Rectal smooth muscle tissue (tissue), 1 donor: ENCODE results near the gene PCDHGB1.
"Not testable (repeated sequence)": the region's sequence is repeated elsewhere in the genome, so short reads cannot be mapped to it uniquely, and the experiment has no call there.

Experiments
- H3K27ac ChIP-seq: one replicate; pipeline ENCODE4 v1.7.0; 2013; ENCODE audit warnings: low read depth, low read length, inconsistent platforms
- H3K27me3 ChIP-seq: one replicate; pipeline ENCODE4 v1.7.0; 2013; ENCODE audit warnings: low read length; ENCODE audit not compliant: control insufficient read depth, insufficient read depth
- H3K36me3 ChIP-seq: one replicate; pipeline ENCODE4 v1.7.0; 2013; ENCODE audit warnings: low read length; ENCODE audit not compliant: control insufficient read depth, insufficient read depth
- H3K4me1 ChIP-seq: one replicate; pipeline ENCODE4 v1.7.0; 2013; ENCODE audit warnings: low read length; ENCODE audit not compliant: control insufficient read depth, insufficient read depth
- H3K4me3 ChIP-seq: one replicate; pipeline ENCODE4 v1.7.0; 2013; ENCODE audit warnings: low read length
- H3K9ac ChIP-seq: one replicate; pipeline ENCODE4 v1.7.0; 2013; ENCODE audit warnings: low read length

The PCDHGB1 gene

DNA sequence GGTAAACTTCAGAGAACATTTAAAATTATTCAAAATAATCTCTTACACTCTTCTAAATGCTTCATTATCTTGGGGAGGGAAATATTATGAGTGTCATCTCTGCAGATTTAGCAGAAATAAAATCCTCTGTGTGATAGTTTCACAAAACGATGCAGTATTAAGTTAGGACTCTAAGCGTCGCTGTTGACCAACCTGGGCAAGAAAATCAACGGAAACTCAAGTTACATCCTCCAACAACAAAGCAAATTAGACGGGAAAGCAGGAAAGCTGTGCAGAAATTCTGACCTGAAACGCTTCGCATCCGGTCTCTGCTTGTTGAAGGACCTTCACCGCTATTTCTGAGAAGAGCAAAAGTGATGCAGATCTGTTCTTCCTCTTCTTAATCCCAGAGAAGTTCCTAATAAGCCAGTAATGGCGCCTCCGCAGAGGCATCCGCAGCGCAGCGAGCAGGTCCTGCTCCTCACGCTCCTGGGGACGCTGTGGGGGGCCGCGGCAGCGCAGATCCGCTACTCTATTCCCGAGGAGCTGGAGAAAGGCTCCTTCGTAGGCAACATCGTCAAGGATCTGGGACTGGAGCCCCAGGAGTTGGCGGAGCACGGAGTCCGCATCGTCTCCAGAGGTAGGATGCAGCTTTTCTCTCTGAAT is 23.9 kb downstream of the PCDHGB1 start, which contains the start of gene PCDHGA6:
Gene PCDHGA6 (plus strand): TSS at position 219 of the 645 bp plus-strand sequence. CDS start 193 bp downstream, at position 412.
- Histone ChIP-seq H3K27ac (no peak within 1 kb of the TSS), H3K9ac (no peak within 1 kb of the TSS), H3K4me1 (no peaks in the 10 kb centered on the region), H3K27me3 (no peaks in the 10 kb centered on the region), H3K36me3 (peaks cover 3% of the 10 kb centered on the region), H3K4me3 (peak within 1 kb of the TSS; percentile 45)

DNA sequence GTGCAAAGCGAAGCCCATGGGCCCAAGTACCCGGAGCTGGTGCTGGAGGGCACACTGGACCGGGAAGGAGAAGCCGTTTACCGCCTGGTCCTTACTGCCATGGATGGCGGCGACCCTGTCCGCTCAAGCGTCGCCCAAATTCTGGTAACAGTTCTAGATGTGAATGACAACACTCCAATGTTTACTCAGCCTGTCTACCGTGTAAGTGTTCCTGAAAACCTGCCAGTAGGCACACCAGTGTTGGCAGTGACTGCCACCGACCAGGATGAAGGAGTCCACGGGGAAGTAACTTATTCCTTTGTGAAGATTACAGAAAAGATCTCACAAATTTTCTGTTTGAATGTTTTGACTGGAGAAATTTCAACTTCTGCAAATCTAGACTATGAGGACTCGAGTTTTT is 24.7 kb downstream of the PCDHGB1 start:
- H3K36me3 ChIP-seq, result peaks cover 3% of the 10 kb centered on the region
- no peak overlapping the region for H3K27ac ChIP-seq
- H3K27me3 ChIP-seq, result no peaks in the 10 kb centered on the region
- no peak overlapping the region for H3K9ac ChIP-seq
- no peaks in the 10 kb centered on the region for H3K4me1 ChIP-seq
- peak overlapping the region; percentile 45 for H3K4me3 ChIP-seq

- H3K4me1 ChIP-seq, H3K4me3 ChIP-seq, H3K27me3 ChIP-seq, H3K36me3 ChIP-seq, H3K27ac ChIP-seq, H3K9ac ChIP-seq: not testable (repeated sequence)
These were observed 25.7 kb downstream of the PCDHGB1 start for GRCh38 chr5:141375444-141376155.

- H3K4me3 ChIP-seq, result peak within 1 kb of the TSS; percentile 23
- no peaks in the 10 kb centered on the region for H3K27me3 ChIP-seq
- no peaks in the 10 kb centered on the region for H3K36me3 ChIP-seq
- H3K9ac ChIP-seq, result no peak within 1 kb of the TSS
- H3K27ac ChIP-seq, result no peak within 1 kb of the TSS
- no peaks in the 10 kb centered on the region for H3K4me1 ChIP-seq
These were observed 32.8 kb downstream of the PCDHGB1 start, which contains the start of gene PCDHGA7 for GRCh38 chr5:141382469-141383294. PCDHGA7 (plus strand) TSS chr5:141382742; CDS start chr5:141382900, 158 bp downstream.

- H3K36me3 ChIP-seq, result no peaks in the 10 kb centered on the region
- H3K27ac ChIP-seq, result no peak overlapping the region
- no peaks in the 10 kb centered on the region for H3K27me3 ChIP-seq
- H3K4me3 ChIP-seq, result peak overlapping the region; percentile 23
- no peak overlapping the region for H3K9ac ChIP-seq
- no peaks in the 10 kb centered on the region for H3K4me1 ChIP-seq
These were observed 33.4 kb downstream of the PCDHGB1 start for GRCh38 chr5:141383345-141383744.

- H3K27me3 ChIP-seq, result no peaks in the 10 kb centered on the region
- H3K36me3 ChIP-seq, result no peaks in the 10 kb centered on the region
- peak overlapping the region; percentile 15 for H3K4me3 ChIP-seq
- no peak overlapping the region for H3K27ac ChIP-seq
- H3K4me1 ChIP-seq, result no peaks in the 10 kb centered on the region
- no peak overlapping the region for H3K9ac ChIP-seq
These were observed 34.8 kb downstream of the PCDHGB1 start for GRCh38 chr5:141384471-141385267.

- H3K4me1 ChIP-seq, H3K27me3 ChIP-seq, H3K9ac ChIP-seq, H3K4me3 ChIP-seq, H3K36me3 ChIP-seq, H3K27ac ChIP-seq: not testable (repeated sequence)
These were observed 37.8 kb downstream of the PCDHGB1 start, which contains the start of gene PCDHGB4 for GRCh38 chr5:141387557-141388311. PCDHGB4 (plus strand) TSS chr5:141387698; CDS start chr5:141387885, 187 bp downstream.

- Histone ChIP-seq H3K4me3 (no peak overlapping the region), H3K9ac (no peak overlapping the region), H3K27me3 (no peaks in the 10 kb centered on the region), H3K27ac (no peak overlapping the region), H3K36me3 (no peaks in the 10 kb centered on the region), H3K4me1 (no peaks in the 10 kb centered on the region)
These were observed 38.8 kb downstream of the PCDHGB1 start for GRCh38 chr5:141388661-141389060.

DNA sequence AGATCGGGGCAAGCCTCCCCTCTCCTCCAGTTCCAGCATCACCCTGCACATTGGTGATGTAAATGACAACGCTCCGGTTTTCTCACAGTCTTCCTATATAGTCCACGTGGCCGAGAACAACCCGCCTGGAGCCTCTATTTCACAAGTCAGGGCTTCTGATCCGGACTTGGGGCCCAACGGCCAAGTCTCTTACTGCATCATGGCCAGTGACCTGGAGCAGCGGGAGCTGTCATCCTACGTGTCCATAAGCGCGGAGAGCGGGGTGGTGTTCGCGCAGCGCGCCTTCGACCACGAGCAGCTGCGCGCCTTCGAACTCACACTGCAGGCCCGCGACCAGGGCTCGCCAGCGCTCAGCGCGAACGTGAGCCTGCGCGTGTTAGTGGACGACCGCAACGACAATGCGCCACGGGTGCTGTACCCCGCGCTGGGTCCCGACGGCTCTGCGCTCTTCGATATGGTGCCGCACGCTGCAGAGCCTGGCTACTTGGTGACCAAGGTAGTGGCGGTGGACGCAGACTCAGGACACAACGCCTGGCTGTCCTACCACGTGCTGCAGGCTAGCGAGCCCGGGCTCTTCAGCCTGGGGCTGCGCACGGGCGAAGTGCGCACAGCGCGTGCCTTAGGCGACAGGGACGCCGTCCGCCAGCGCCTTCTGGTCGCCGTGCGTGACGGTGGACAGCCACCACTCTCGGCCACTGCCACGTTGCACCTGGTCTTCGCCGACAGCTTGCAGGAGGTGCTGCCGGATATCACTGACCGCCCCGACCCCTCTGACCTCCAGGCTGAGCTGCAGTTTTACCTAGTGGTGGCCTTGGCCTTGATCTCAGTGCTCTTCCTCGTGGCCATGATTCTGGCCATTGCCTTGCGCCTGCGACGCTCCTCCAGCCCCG is 39.5 kb downstream of the PCDHGB1 start:
- Histone ChIP-seq H3K27me3 (no peaks in the 10 kb centered on the region), H3K36me3 (no peaks in the 10 kb centered on the region), H3K4me1 (no peaks in the 10 kb centered on the region), H3K4me3 (peak overlapping the region; percentile 29), H3K27ac (no peak overlapping the region), H3K9ac (no peak overlapping the region)

GRCh38 chr5:141392429-141393198 is 42.7 kb downstream of the PCDHGB1 start, which contains the start of gene PCDHGA8:
PCDHGA8 (plus strand) TSS chr5:141392633; CDS start chr5:141392814, 181 bp downstream.
- H3K27ac ChIP-seq, result no peak within 1 kb of the TSS
- H3K9ac ChIP-seq, result no peak within 1 kb of the TSS
- H3K36me3 ChIP-seq, result no peaks in the 10 kb centered on the region
- no peaks in the 10 kb centered on the region for H3K4me1 ChIP-seq
- H3K27me3 ChIP-seq, result no peaks in the 10 kb centered on the region
- peak within 1 kb of the TSS; percentile 29 for H3K4me3 ChIP-seq
